HG03575 (cell line): ENCODE results near the gene ARHGEF19.
"Not testable (repeated sequence)": the region's sequence is repeated elsewhere in the genome, so short reads cannot be mapped to it uniquely, and the experiment has no call there.

Experiments
- ATAC-seq: cut with Tn5 transposase; IDR thresholded peaks from one replicate; pipeline ENCODE4 v1.9.1; 2021; ENCODE audit not compliant: unreplicated experiment, insufficient number of reproducible peaks, low FRiP score; ENCODE audit errors: extremely low read depth

ARHGEF19 gene

GRCh38 chr1:16207318-16208269 is 4.9 kb downstream of the ARHGEF19 start:
- ATAC-seq, result no peak

- ATAC-seq, result no peak
Measured at GRCh38 chr1:16206547-16207317, 5.7 kb downstream of the ARHGEF19 start.

- ATAC-seq, result no peak
Measured at GRCh38 chr1:16205891-16206546, 6.4 kb downstream of the ARHGEF19 start.

- no peak for ATAC-seq
Measured at GRCh38 chr1:16205334-16205671, 7.1 kb downstream of the ARHGEF19 start.

- no peak for ATAC-seq
Measured at GRCh38 chr1:16204634-16205333, 7.7 kb downstream of the ARHGEF19 start.

GRCh38 chr1:16204216-16204615 is 8.2 kb downstream of the ARHGEF19 start:
- no peak for ATAC-seq

GRCh38 chr1:16203550-16203949 is 8.9 kb downstream of the ARHGEF19 start:
- no peak for ATAC-seq

GRCh38 chr1:16202281-16203210 is 9.9 kb downstream of the ARHGEF19 start:
- no peak for ATAC-seq

GRCh38 chr1:16199700-16200099 is 12.8 kb downstream of the ARHGEF19 start:
- ATAC-seq, result no peak

- ATAC-seq, result no peak
Measured at GRCh38 chr1:16199157-16199501, 13.3 kb downstream of the ARHGEF19 start.

GRCh38 chr1:16198444-16199156 is 13.9 kb downstream of the ARHGEF19 start:
- ATAC-seq, result no peak

GRCh38 chr1:16196874-16197273 is 15.6 kb downstream of the ARHGEF19 start:
- ATAC-seq, result no peak

GRCh38 chr1:16196139-16196538 is 16.3 kb downstream of the ARHGEF19 start:
- ATAC-seq, result not testable (repeated sequence)

GRCh38 chr1:16195518-16195905 is 16.9 kb downstream of the ARHGEF19 start:
- ATAC-seq, result no peak

- ATAC-seq, result no peak
Measured at GRCh38 chr1:16191916-16192546, 20.4 kb downstream of the ARHGEF19 start.

- no peak for ATAC-seq
Measured at GRCh38 chr1:16191309-16191708, 21.1 kb downstream of the ARHGEF19 start.

GRCh38 chr1:16189921-16190621 is 22.4 kb downstream of the ARHGEF19 start:
- ATAC-seq, result no peak
